GM23338 (cell line): ENCODE measurements around the gene ERC2.

Experiments
- CREB1 ChIP-seq: fragments of 250-450 bp; sonication (Bioruptor Pico); IDR thresholded peaks from 2 replicates; pipeline ENCODE4 v1.5.0; 2020; ENCODE audit warnings: low read depth, mild to moderate bottlenecking, moderate library complexity
- EZH2 ChIP-seq: fragments of 200-600 bp; sonication (generic); IDR thresholded peaks from one replicate; pipeline ENCODE4 v1.8.0; 2017; ENCODE audit warnings: antibody characterized with exemption, mild to moderate bottlenecking, low read depth; ENCODE audit not compliant: unreplicated experiment
- EZH2phosphoT487 ChIP-seq: fragments of 200-600 bp; sonication (generic); IDR thresholded peaks from one replicate; pipeline ENCODE4 v1.8.1; 2018; ENCODE audit warnings: antibody characterized with exemption; ENCODE audit not compliant: unreplicated experiment
- NANOG ChIP-seq: IDR thresholded peaks from 2 replicates; pipeline ENCODE4 v1.6.1; 2016; ENCODE audit warnings: antibody characterized with exemption, borderline replicate concordance
- ZNF114 ChIP-seq: fragments of 250-450 bp; sonication (Bioruptor Pico); IDR thresholded peaks from 2 replicates; pipeline ENCODE4 v1.5.0; 2020; ENCODE audit warnings: mild to moderate bottlenecking, moderate library complexity
- TF ChIP-seq, protein P1 (sequence below), 2 experiments: fragments of 200-600 bp in 1 of 2; sonication (generic) in 1 of 2; conservative IDR thresholded peaks; 2 replicates each; pipeline versions ENCODE4 v1.5.1 to v1.6.1; 2016 to 2017; ENCODE audit warnings: antibody characterized with exemption in 2 of 2, low read depth in 2 of 2, mild to moderate bottlenecking in 2 of 2, moderate library complexity in 1 of 2
- TF ChIP-seq, protein P2 (sequence below): IDR thresholded peaks from one replicate; pipeline ENCODE4 v1.6.1; 2018; ENCODE audit warnings: antibody characterized with exemption; ENCODE audit not compliant: unreplicated experiment

DNA sequence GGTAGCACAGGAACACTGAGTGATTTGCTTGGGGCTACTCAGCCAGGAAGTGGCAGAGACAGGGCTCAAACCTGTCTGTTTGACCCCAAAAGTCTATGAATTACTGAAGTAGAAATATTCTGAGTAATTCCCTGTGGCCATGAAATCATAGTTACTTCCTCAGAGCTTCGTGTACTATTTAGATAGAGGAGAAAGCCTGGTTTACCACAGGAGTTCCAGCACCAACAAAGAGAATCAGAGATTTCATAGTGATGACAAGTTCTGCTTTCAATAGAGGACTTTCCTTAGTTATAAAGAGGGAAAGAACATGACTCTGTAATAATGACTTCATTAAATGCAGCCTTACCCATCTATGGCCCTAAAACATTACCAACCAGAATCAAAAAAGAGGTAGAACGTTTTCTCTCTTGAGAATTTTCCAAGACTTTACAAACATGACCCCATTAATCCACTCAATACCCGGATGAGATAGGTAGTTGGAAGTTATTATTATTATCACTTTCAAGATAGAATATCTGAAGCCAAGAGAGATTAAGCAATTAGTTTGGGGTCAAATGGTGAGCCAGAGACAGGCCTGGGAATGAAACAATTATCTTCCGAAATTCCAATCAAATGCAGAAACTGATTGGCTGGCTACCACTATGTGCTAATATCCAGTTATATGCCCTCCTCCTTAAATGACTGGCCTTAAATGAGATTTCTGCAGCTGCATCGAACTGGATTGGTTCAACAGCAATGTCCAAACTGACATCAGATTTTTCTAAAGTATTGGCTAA is 967.5 kb downstream of the ERC2 start:
- TF ChIP-seq CREB1: no peak
- TF ChIP-seq, protein P1, sequence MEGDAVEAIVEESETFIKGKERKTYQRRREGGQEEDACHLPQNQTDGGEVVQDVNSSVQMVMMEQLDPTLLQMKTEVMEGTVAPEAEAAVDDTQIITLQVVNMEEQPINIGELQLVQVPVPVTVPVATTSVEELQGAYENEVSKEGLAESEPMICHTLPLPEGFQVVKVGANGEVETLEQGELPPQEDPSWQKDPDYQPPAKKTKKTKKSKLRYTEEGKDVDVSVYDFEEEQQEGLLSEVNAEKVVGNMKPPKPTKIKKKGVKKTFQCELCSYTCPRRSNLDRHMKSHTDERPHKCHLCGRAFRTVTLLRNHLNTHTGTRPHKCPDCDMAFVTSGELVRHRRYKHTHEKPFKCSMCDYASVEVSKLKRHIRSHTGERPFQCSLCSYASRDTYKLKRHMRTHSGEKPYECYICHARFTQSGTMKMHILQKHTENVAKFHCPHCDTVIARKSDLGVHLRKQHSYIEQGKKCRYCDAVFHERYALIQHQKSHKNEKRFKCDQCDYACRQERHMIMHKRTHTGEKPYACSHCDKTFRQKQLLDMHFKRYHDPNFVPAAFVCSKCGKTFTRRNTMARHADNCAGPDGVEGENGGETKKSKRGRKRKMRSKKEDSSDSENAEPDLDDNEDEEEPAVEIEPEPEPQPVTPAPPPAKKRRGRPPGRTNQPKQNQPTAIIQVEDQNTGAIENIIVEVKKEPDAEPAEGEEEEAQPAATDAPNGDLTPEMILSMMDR (conservative IDR thresholded peaks at IDR 0.05; ENCODE audit: low read depth in 2 of 2): no peak
- TF ChIP-seq, protein P2, sequence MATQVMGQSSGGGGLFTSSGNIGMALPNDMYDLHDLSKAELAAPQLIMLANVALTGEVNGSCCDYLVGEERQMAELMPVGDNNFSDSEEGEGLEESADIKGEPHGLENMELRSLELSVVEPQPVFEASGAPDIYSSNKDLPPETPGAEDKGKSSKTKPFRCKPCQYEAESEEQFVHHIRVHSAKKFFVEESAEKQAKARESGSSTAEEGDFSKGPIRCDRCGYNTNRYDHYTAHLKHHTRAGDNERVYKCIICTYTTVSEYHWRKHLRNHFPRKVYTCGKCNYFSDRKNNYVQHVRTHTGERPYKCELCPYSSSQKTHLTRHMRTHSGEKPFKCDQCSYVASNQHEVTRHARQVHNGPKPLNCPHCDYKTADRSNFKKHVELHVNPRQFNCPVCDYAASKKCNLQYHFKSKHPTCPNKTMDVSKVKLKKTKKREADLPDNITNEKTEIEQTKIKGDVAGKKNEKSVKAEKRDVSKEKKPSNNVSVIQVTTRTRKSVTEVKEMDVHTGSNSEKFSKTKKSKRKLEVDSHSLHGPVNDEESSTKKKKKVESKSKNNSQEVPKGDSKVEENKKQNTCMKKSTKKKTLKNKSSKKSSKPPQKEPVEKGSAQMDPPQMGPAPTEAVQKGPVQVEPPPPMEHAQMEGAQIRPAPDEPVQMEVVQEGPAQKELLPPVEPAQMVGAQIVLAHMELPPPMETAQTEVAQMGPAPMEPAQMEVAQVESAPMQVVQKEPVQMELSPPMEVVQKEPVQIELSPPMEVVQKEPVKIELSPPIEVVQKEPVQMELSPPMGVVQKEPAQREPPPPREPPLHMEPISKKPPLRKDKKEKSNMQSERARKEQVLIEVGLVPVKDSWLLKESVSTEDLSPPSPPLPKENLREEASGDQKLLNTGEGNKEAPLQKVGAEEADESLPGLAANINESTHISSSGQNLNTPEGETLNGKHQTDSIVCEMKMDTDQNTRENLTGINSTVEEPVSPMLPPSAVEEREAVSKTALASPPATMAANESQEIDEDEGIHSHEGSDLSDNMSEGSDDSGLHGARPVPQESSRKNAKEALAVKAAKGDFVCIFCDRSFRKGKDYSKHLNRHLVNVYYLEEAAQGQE: no peak
- no peak for TF ChIP-seq ZNF114
- no peak for TF ChIP-seq EZH2
- TF ChIP-seq NANOG: no peak
- TF ChIP-seq EZH2phosphoT487: no peak
